Endodermal cell (in vitro differentiated cells): ENCODE results near the gene C8G. TPM values are rescaled to one million over a fixed set of nuclear protein-coding genes. Genes with fewer than 3 reads are reported as not detected.

Experiments used
- DNase-seq: peaks from one replicate; pipeline ENCODE4 v3.0.0-alpha.2; 2017
- H3K27ac ChIP-seq: 2 replicates; pipeline ENCODE4 v1.5.1; 2013; ENCODE audit warnings: mild to moderate bottlenecking, low read depth, low read length, moderate library complexity
- H3K27me3 ChIP-seq: 2 replicates; pipeline ENCODE4 v1.6.1; 2013; ENCODE audit warnings: mild to moderate bottlenecking, low read length, moderate library complexity; ENCODE audit not compliant: insufficient read depth, control insufficient read depth, poor library complexity, severe bottlenecking
- H3K36me3 ChIP-seq: 2 replicates; pipeline ENCODE4 v1.7.0; 2013; ENCODE audit warnings: mild to moderate bottlenecking, low read length, moderate library complexity; ENCODE audit not compliant: control insufficient read depth, insufficient read depth
- H3K4me1 ChIP-seq: one replicate; pipeline ENCODE4 v1.7.0; 2013; ENCODE audit warnings: low read length; ENCODE audit not compliant: control insufficient read depth, insufficient read depth
- H3K4me3 ChIP-seq: 2 replicates; pipeline ENCODE4 v1.5.1; 2013; ENCODE audit warnings: mild to moderate bottlenecking, low read length, moderate library complexity
- H3K9ac ChIP-seq: 2 replicates; pipeline ENCODE4 v1.6.1; 2013; ENCODE audit warnings: mild to moderate bottlenecking, low read length, moderate library complexity; ENCODE audit not compliant: poor library complexity, severe bottlenecking; ENCODE audit errors: extremely low read depth
- H3K9me3 ChIP-seq: 2 replicates; pipeline ENCODE4 v1.6.1; 2013; ENCODE audit warnings: mild to moderate bottlenecking, low read length, moderate library complexity; ENCODE audit not compliant: control insufficient read depth
- H3K27ac Mint-ChIP-seq: 2 replicates; pipeline ENCODE4 v1.8.0; 2020; ENCODE audit warnings: mixed read lengths
- H3K27me3 Mint-ChIP-seq: 2 replicates; pipeline ENCODE4 v1.8.0; 2021; ENCODE audit warnings: mild to moderate bottlenecking, mixed read lengths; ENCODE audit not compliant: insufficient read depth
- H3K36me3 Mint-ChIP-seq: 2 replicates; pipeline ENCODE4 v1.8.0; 2020; ENCODE audit warnings: low read depth, mixed read lengths
- H3K4me1 Mint-ChIP-seq: 2 replicates; pipeline ENCODE4 v1.8.0; 2020; ENCODE audit warnings: mixed read lengths
- H3K4me3 Mint-ChIP-seq: 2 replicates; pipeline ENCODE4 v1.8.0; 2020; ENCODE audit warnings: mild to moderate bottlenecking, moderate library complexity, mixed read lengths
- H3K9me3 Mint-ChIP-seq: 2 replicates; pipeline ENCODE4 v1.8.0; 2020; ENCODE audit warnings: mild to moderate bottlenecking, mixed read lengths
- WGBS, 2 experiments: methylation state at CpG; one replicate each; pipeline versions ENCODE4 v1.1.5 to v1.1.7; 2013; ENCODE audit warnings: missing lambda C conversion rate in 2 of 2, mixed read lengths in 1 of 2; ENCODE audit not compliant: insufficient coverage in 1 of 2, insufficient read length in 1 of 2; 5-methylcytosine and 5-hydroxymethylcytosine counted together
- total RNA-seq, 2 donors: library from RNA; stranded (reverse); fragmentation: NEBNext Ultra II Directional in 1 of 2; extraction: Animal tissue kit (Norgen Biotek cat#: 25700) in 1 of 2; gene quantifications; 2 replicates in 1 of 2; 3 replicates in 1 of 2; pipeline ENCODE4 v1.2.1, GENCODE V29; 2021
- TF ChIP-seq, protein P1 (sequence below): fragments of 200-600 bp; sonication (generic); conservative IDR thresholded peaks from 2 replicates; pipeline ENCODE4 v1.5.0; 2021; ENCODE audit warnings: antibody characterized with exemption, mild to moderate bottlenecking

C8G gene
- total RNA-seq, 2 donors from 2014 or later: 1.2 to 1.6 TPM

DNA sequence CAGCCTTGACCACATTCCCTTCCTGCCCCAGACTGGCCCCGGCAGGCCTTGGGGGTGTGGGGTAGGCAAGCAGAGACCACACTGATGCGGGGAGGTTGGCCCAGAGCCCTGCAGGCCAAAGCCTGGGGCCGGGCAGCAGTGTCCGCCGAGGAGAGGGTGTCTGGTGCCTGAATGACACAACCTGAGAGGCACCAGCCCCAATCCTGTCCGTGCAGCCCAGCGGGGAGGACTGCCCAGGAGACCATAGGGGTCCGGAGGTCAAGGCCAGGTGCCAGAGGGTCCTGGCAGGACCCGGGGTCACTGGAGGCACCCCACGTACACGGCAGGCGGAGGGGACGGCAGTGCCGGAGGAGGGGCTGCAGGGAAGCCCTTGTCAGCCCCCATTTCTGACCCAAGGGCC is 26.7 kb downstream of the C8G start:
- Histone ChIP-seq H3K27ac (no peak overlapping the region), H3K27me3 (no peaks in the 10 kb centered on the region), H3K9me3 (no peaks in the 10 kb centered on the region), H3K4me1 (no peaks in the 10 kb centered on the region), H3K9ac (no peak overlapping the region), H3K36me3 (no peaks in the 10 kb centered on the region), H3K4me3 (no peak overlapping the region)
- Mint-ChIP-seq H3K27me3 (no peaks in the 10 kb centered on the region), H3K27ac (no peak overlapping the region), H3K9me3 (no peaks in the 10 kb centered on the region), H3K4me1 (no peaks in the 10 kb centered on the region), H3K36me3 (no peaks in the 10 kb centered on the region), H3K4me3 (no peak overlapping the region)
- 92 to 96% methylated on average over 9 to 14 of the region's 14 CpGs for WGBS, 2 experiments
- no peak for DNase-seq
- TF ChIP-seq, protein P1, sequence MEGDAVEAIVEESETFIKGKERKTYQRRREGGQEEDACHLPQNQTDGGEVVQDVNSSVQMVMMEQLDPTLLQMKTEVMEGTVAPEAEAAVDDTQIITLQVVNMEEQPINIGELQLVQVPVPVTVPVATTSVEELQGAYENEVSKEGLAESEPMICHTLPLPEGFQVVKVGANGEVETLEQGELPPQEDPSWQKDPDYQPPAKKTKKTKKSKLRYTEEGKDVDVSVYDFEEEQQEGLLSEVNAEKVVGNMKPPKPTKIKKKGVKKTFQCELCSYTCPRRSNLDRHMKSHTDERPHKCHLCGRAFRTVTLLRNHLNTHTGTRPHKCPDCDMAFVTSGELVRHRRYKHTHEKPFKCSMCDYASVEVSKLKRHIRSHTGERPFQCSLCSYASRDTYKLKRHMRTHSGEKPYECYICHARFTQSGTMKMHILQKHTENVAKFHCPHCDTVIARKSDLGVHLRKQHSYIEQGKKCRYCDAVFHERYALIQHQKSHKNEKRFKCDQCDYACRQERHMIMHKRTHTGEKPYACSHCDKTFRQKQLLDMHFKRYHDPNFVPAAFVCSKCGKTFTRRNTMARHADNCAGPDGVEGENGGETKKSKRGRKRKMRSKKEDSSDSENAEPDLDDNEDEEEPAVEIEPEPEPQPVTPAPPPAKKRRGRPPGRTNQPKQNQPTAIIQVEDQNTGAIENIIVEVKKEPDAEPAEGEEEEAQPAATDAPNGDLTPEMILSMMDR: no peak

DNA sequence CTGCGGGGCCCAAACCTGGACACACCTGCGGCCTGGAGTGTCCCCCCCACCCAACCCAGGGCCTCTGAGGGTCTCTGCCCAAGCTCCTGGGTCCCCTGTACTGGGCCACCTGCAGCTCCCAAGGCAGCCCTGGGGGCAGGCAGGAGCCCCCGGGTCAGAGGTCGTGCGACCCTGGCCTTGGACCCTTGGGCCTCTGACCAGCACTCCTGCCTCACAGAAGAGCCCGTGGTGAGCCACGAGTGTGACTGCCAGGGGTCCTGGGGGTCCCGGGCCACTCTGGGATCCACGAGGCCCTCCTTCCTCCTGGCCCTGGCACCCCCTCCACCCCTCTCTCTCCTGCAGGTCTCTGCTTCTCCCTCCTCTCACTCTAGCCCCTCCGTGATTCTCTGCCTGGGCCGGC is 27.3 kb downstream of the C8G start:
- H3K4me3 Mint-ChIP-seq: no peak overlapping the region
- H3K27me3 ChIP-seq: peaks cover 3% of the 10 kb centered on the region
- 88 to 91% methylated on average over 8 to 11 of the region's 11 CpGs for WGBS, 2 experiments

DNA sequence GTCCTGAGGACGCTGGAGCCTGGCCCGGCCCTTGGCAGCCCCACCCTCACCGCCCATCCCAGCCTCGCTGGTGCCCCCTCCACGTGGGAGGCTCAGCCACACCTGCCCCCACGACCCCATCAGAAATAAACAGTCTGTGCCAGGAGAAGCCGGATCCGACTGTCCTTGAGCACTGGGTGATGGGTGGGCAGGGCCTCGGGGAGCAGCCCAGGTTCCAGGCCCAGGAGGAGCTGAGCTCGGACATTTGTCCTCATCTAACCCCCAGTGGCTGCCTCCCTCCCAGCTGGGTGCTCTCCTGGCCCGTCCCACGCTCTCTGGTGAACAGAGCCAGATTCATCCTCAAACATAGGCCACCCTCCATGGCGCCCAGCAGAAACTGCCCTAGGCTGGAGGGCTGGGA is 27.7 kb downstream of the C8G start:
- no peaks in the 10 kb centered on the region for H3K36me3 Mint-ChIP-seq

More for the DNA sequence above, 27.3 kb downstream of the C8G start:
- Mint-ChIP-seq H3K27ac (no peak overlapping the region), H3K36me3 (no peaks in the 10 kb centered on the region), H3K4me1 (peaks cover under 1% of the 10 kb centered on the region), H3K27me3 (peaks cover under 1% of the 10 kb centered on the region), H3K9me3 (no peaks in the 10 kb centered on the region)
- Histone ChIP-seq H3K27ac (no peak overlapping the region), H3K4me1 (no peaks in the 10 kb centered on the region), H3K9me3 (no peaks in the 10 kb centered on the region), H3K36me3 (no peaks in the 10 kb centered on the region), H3K4me3 (no peak overlapping the region), H3K9ac (no peak overlapping the region)
- TF ChIP-seq, protein P1: no peak
- DNase-seq: no peak

More for the DNA sequence above, 27.7 kb downstream of the C8G start:
- H3K4me1 ChIP-seq: no peaks in the 10 kb centered on the region
- TF ChIP-seq, protein P1: no peak
- peaks cover 2% of the 10 kb centered on the region for H3K27me3 Mint-ChIP-seq
- H3K4me3 Mint-ChIP-seq: no peak overlapping the region
- H3K9me3 ChIP-seq: no peaks in the 10 kb centered on the region
- H3K9me3 Mint-ChIP-seq: no peaks in the 10 kb centered on the region
- WGBS, 2 experiments: 71 to 78% methylated on average over 4 to 13 of the region's 13 CpGs
- DNase-seq: no peak
- peaks cover 6% of the 10 kb centered on the region for H3K27me3 ChIP-seq
- no peak overlapping the region for H3K27ac ChIP-seq
- H3K9ac ChIP-seq: no peak overlapping the region
- H3K4me1 Mint-ChIP-seq: peaks cover 2% of the 10 kb centered on the region
- H3K4me3 ChIP-seq: no peak overlapping the region
- H3K36me3 ChIP-seq: no peaks in the 10 kb centered on the region
- no peak overlapping the region for H3K27ac Mint-ChIP-seq
